NT2/D1 (cell line): ENCODE measurements around the gene DDX10.

Experiments
- SUZ12 ChIP-seq: IDR thresholded peaks from 2 replicates; pipeline ENCODE4 v1.6.1; 2011; ENCODE audit not compliant: insufficient read length, insufficient read depth; ENCODE audit errors: extremely low read depth
- YY1 ChIP-seq: IDR thresholded peaks from 2 replicates; pipeline ENCODE4 v1.6.1; 2011; ENCODE audit not compliant: insufficient read length, insufficient read depth
- ZNF274 ChIP-seq: IDR thresholded peaks from 2 replicates; pipeline ENCODE4 v1.6.1; 2011; ENCODE audit warnings: mild to moderate bottlenecking, low read depth, low read length

DNA sequence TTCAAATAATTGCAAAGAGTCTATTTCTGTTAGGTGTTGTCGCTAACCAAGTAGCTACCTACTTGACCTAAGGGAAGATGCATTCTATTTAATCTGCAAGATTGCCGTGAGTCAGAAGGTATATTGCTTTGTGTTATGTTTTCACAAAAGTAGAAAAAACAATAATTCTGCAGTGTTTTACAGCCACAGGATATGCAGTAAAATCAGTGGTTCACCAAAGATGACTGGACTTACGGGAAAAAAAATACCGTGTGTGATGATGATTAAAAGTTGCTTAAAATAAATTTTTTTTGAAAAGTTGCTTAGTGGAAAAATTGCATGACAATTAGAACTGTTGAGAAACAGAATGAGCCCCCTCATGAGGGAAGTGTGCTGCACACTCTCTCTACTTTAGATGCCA, 209.1 kb downstream of the DDX10 start:
- TF ChIP-seq YY1 (no peak), ZNF274 (no peak), SUZ12 (no peak)
